Skeletal muscle cell (primary cell): ENCODE data around the gene ZFAND3.
"Not testable (repeated sequence)": the region's sequence is repeated elsewhere in the genome, so short reads cannot be mapped to it uniquely, and the experiment has no call there.

Experiments
- DNase-seq: peaks from one replicate; pipeline ENCODE4 v3.0.0-alpha.2; 2010; ENCODE audit warnings: low read depth
- H3K4me3 ChIP-seq: 2 replicates; pipeline ENCODE4 v1.5.1; 2011; ENCODE audit warnings: low read depth, mild to moderate bottlenecking, control low read depth, low read length, moderate library complexity

ZFAND3 gene

DNA sequence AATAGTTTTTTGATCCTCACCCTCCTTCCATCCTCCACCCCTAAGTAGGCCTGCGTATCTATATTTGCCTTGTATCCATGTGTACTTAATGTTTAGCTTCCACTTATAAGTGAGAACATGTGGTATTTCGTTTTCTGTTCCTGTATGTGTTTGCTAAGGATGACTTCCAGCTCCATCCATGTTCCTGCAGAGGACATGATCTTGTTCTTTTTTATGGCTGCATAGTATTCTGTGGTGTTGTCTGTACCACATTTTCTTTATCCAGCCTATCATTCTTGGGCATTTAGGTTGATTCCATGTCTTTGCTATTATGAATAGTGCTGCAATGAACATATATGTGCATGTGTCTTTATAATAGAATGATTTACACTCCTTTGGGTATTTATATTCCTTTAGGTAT is 129.1 kb downstream of the ZFAND3 start:
- not testable (repeated sequence) for DNase-seq, H3K4me3 ChIP-seq

GRCh38 chr6:37952027-37952426 is 132.5 kb downstream of the ZFAND3 start:
- H3K4me3 ChIP-seq: no peak overlapping the region
- no peak for DNase-seq

GRCh38 chr6:37954791-37955190 is 135.3 kb downstream of the ZFAND3 start:
- DNase-seq: no peak
- H3K4me3 ChIP-seq: no peak overlapping the region

- DNase-seq: no peak
- H3K4me3 ChIP-seq: no peak overlapping the region
Measured at GRCh38 chr6:37956711-37957275, 137.3 kb downstream of the ZFAND3 start.

- no peak overlapping the region for H3K4me3 ChIP-seq
- DNase-seq: no peak
Measured at GRCh38 chr6:37959061-37959460, 139.5 kb downstream of the ZFAND3 start.

DNA sequence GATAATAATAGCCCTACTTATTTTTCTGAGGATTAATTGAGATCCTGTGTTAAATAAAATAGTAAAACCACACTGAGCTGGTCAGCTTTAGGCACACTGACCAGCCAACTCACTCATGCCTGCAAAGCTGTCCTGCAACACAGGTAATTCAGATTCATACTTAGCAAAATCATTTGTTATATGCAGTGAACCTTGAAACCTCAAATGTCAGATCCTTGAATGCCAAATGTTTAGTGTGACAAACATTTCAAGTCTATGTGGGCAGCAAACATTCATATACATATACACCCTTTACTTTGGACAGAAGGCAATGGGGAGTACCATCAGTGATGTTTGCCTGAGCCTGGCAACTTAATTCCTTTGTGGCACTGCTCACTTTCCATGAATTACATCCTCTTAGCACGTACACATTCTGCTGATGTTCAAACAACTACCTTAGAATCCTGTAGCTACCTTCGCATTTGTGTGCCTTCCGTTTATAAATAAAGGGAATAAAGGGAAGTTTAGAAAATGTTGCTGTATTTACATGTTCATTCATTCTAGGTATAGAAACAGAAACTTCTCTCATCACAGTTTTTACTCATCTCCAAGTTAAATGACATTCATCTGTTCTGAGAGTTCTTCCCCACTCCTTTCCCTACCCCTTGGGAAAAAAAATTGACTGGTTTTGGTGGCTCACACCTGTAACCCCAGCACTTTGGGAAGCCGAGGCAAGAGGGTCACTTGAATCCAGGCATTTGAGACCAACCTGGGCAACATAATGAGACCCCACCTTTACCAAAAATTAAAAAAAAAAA is 140.8 kb downstream of the ZFAND3 start:
- H3K4me3 ChIP-seq: no peak overlapping the region
- no peak for DNase-seq

GRCh38 chr6:37962481-37963080 is 143.1 kb downstream of the ZFAND3 start:
- DNase-seq, H3K4me3 ChIP-seq: not testable (repeated sequence)

- H3K4me3 ChIP-seq: no peak overlapping the region
- no peak for DNase-seq
Measured at GRCh38 chr6:37965964-37966676, 146.6 kb downstream of the ZFAND3 start.

DNA sequence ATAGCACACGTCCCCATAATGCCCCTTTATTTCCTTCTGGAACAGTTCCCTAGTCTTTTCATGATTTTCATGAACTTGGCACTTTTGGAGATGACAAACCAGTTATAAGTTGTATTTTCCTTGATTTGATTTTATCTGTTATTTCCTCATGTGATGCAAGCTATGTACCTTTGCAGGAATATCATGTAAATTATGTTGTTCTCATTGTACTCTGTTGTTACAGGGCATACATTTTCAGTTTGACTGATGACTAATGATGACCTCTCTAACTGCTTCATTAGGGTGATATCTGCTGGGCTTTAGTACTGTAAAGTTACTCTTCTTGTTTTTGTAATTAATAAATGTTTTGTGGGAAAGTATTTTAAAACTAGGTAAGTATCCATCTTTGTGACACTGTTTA is 147.3 kb downstream of the ZFAND3 start:
- H3K4me3 ChIP-seq: no peak overlapping the region
- DNase-seq: no peak

DNA sequence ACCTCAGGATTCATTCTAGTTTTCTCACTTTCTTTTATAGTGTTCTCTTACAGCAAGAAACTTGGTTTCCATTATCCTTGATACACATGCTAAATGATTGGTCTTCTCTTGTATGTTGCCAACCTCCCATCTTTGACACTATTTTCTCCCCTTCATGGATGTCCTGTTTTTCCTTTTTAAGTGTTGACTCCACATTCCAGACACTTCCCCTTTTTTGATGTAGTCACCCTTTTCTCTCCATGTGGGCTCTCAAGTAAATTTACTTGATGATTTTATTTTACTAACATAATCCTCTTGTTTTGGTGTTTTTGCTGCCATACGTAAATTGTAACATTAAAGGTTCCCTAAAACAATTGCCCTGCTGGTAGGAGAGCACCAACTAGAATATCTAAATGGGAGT is 148.1 kb downstream of the ZFAND3 start:
- no peak for DNase-seq
- no peak overlapping the region for H3K4me3 ChIP-seq

GRCh38 chr6:37971266-37971665 is 151.7 kb downstream of the ZFAND3 start:
- no peak overlapping the region for H3K4me3 ChIP-seq
- no peak for DNase-seq

- H3K4me3 ChIP-seq: no peak overlapping the region
- no peak for DNase-seq
Measured at GRCh38 chr6:37971711-37972390, 152.3 kb downstream of the ZFAND3 start.

DNA sequence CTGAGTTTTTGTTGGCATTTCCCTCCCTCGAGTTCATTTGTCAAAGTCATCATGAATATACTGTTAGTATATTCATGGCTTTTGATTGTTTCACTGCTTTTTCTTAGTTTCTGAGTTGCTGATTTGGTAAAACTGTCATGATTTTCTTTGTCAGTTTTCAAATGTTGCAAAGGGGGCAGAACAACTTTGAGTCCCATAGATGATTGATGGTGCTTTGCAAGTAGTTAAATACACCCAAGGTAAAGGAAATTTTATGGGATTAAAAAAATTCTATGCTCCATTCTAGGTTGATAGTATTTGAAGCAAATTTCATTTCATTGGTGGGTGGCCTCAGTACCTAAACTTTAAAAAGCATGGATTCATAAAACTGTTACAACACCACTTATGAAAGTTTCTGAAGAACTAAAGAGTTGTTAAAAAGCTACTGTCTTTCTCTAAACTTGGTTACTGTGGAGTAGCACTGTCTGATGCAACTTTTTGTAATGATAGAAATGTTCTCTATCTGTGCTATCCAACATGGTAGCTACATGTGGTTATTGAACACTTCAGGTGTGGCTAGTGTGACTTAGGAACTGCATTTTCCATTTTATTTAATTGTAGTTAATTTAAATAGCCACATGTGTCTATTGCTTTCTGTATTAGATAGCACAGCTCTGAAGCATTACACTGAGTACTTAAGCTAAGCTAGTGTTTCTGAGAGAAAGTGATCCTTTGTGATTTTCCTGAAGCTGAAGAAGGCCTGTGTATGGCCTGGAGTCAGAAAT is 153.6 kb downstream of the ZFAND3 start:
- H3K4me3 ChIP-seq: no peak overlapping the region
- no peak for DNase-seq

GRCh38 chr6:37974381-37974780 is 154.9 kb downstream of the ZFAND3 start:
- no peak for DNase-seq
- no peak overlapping the region for H3K4me3 ChIP-seq

DNA sequence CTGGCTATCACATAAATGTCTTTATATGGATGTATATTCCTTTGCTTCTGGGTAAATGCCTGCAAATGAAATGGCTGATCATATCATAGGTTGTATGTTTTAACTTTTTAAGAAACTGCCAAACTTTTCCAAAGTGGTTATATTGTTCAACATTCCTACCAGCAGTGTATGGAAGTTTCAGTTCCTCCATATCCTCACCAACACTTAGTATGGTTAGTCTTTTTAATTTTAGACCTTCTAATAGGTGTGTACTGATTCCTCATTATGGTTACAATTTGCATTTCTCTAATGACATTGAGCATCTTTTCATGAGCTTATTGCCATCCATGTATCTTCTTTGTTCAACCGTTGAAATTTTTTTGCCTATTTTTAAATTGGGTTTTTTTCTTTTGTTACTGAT is 155.4 kb downstream of the ZFAND3 start:
- no peak for DNase-seq
- H3K4me3 ChIP-seq: no peak overlapping the region

GRCh38 chr6:37977715-37978114 is 158.2 kb downstream of the ZFAND3 start:
- no peak for DNase-seq
- no peak overlapping the region for H3K4me3 ChIP-seq

DNA sequence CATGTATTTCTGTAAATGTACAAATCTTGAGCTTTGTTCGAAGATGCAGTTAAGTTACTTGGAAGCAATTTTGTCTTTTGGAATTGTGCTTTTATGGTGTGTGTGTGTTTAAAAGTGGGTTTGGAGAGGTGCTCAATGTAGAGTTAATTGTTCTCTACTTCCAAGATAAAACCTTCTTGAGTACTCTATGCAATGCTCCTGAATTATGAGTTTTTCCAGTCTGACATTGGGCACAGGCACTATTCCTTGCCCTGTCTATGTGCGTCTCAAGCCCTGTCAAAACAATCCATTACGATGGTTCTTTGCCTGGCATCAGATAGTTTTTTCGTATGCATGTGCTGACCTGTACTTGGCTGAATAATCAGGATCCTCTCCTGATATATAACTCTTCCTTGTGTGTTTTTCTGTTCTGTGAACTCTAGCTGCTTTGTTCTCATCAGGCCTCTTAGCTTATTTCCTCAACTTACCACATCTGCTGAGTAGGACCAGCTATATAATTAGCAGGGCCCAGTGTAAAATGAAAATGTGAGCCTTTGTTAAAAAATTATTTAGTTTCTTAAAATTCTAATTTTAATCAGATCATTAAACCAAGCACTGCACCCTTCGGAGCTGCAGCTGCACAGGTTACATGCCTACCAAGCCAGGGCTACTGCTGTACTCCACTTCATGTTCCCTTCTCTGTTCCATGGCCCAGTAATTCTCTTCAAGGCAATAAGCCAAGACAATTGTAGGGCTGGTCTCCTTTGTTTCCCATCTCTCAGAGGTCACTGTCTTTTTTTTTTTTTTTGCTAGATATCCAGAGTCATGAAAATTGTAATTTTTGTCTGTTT is 160.1 kb downstream of the ZFAND3 start:
- DNase-seq: no peak
- no peak overlapping the region for H3K4me3 ChIP-seq

- no peak overlapping the region for H3K4me3 ChIP-seq
- no peak for DNase-seq
Measured at GRCh38 chr6:37980222-37980595, 160.7 kb downstream of the ZFAND3 start.
